Hematopoietic multipotent progenitor cell treated with erythropoietin and hydrocortisone succinate and interleukin-3 and kit ligand, for 6 days (in vitro differentiated cells): Measurements from ENCODE around the gene RBFOX2.
"Not testable (repeated sequence)": the region's sequence is repeated elsewhere in the genome, so short reads cannot be mapped to it uniquely, and the experiment has no call there.

ENCODE experiments used
- DNase-seq: peaks from one replicate; pipeline ENCODE4 v3.0.0-alpha.2; 2015

The RBFOX2 gene

DNA sequence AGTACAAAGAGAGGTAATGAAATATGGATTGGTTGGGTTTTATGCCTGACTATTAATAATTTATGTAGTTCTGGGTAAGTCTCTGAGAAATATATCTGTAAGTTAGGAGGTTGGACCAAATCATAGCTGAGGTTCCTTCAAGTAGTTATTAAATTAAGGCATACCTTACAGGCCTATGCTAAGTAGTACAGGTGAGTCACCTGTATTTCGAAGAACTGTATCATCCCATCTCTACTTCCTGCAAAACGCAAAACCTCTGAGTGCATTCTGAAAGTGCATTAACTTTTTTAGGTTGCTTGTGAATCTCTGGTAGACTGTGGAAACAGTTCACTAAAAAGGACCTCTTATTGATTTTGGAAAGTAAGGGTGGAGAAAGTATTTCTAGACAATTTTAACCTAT, 273.9 kb downstream of the RBFOX2 start:
- DNase-seq = no peak

DNA sequence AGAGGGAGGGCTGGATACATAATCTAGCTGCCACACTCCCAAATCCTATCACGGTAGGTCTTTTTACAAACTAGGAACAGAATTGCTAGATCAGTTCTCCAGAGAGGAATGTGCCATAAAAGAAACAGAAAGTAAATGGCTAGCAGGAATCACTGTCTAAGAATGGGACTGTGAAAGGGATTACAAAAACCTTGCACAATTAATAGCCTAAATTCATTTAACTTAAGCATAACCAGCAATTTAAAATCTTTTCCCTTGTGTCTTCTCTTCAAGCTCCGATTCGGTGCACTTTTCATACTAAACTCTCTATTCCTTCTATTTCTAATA, 275.8 kb downstream of the RBFOX2 start:
- DNase-seq = no peak

DNA sequence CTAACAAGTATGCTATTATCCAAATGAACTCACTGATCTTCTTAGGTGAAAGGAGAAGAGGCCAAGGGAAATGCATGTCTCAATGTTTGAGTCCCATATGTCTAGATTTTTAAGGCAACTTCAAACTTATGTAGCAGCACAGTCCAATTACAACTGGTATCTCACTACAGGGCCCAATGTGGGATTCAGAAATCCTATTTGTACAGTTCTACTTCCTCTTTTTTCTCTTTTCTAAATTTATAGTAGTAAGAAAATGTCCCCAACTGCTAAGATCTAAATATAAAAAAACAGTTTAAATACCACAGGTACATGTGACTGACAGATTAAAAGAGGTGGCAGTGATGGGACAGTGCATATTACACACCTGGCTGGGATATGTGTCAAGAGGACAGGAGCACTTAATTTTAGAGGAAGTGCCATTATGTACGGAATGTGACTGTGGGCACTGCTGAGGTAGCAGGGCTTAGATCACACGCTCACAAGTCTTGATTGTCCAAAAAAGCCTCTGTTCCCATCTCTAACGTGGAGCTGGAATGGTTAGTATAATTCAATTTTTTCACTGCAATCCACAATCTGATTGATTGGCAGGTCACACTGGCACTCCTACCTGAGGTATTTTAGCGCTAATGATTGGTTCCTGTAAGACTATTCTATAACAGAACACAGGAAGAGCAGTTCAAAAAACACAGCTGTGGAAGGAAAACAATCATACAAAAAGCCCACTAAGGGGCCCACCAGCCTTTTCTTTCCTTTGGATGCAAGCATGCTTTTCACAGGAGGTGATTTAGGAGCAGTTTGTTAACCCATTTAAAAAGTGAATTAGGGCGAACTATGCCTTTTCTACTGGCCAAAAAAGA, 276.4 kb downstream of the RBFOX2 start:
- DNase-seq = no peak

DNA sequence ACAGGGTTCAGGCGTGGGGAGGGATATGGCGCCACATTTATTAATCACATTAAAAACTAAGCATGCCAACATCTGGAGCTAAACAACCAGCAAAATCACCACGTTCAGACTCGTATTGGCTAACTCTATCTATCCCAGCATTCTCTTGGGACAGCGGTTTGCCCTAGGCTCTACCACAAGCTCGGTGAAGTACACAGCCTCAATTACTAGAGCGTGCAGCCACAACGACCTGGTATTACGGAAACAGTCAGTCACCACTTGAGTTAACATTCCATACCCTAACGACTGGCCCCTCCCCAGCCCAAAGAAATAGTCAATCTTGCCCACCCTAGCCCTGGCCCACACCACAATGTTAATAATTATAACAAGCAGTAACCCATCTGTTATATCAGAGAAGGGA, 278.8 kb downstream of the RBFOX2 start:
- DNase-seq = no peak

DNA sequence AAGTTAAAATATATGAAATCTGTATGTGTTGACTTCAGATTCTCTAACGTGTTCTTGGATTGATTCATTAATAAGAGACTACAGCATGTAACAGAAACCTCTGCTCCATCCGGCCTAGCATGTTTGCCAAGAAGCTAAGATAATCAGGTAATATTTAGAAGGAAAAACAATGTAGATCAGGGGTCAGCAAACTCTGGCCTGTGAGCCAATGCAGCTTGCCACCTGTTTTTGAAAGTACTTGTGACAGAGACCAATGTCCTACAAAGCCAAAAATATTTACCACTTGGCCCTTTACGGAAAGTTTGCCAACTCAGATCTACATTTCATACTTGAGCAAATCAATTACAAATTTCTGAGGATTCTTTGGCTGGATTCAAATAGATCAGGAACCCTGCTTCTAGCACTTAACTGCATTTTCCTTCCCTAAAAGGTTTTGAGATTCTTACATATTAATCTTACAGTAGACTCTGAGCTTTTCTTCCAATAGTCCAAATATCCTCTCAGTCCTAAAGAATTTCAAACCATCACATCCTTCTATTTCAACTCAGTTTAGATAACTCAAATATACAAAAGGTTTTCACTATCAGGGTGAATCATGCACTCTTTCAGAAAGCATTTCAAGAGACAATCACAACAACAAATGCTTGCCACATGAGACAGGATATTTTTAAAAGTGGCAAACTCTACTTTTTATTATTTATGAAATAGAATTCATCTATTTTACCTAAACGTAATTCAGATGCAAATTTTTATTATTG, 281.5 kb downstream of the RBFOX2 start:
- DNase-seq = no peak

DNA sequence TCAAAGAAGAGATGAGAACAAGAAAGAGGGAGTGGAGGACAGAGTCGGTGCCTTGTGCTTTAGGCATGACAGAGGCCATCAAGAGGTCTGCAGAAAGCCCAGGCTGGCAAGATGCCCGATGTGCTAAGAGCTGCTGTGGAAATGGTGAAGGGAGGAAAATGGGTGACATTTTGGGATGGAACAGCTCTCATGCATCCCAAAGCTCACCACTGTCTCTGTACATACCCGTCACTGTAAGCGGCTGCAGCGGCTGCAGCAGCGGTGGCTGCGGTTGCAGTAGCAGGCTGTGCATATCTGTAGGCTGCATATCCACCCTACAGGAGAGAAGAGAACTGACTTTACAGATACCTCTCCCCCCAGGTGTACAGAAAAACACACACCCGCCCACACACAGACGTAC, 282.4 kb downstream of the RBFOX2 start:
- DNase-seq = no peak

DNA sequence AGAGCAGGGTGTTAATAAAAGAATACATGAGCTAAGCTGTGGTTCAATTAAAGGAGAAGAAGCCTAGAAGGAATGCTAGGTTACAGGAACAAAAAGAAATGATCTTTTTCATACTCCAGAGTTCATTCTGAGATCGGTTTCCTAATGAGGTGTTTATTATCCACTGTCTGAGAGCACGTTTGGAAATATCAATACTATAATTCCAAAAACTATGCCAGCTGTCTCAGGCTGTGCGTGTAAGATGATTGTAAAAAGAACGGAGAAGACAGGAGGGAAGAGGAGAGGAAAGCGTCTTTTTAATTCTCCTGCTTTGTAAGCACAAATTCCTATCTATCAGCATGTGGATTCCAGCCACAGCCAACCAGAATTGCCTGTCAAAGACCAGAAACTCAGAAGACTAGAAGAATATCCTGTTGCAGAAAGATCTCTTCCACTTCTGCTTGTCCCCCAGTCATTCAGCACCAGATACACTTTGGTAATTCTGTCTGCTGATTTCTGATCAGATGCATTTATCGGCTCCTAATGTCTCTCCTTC, 285.2 kb downstream of the RBFOX2 start:
- DNase-seq = no peak

DNA sequence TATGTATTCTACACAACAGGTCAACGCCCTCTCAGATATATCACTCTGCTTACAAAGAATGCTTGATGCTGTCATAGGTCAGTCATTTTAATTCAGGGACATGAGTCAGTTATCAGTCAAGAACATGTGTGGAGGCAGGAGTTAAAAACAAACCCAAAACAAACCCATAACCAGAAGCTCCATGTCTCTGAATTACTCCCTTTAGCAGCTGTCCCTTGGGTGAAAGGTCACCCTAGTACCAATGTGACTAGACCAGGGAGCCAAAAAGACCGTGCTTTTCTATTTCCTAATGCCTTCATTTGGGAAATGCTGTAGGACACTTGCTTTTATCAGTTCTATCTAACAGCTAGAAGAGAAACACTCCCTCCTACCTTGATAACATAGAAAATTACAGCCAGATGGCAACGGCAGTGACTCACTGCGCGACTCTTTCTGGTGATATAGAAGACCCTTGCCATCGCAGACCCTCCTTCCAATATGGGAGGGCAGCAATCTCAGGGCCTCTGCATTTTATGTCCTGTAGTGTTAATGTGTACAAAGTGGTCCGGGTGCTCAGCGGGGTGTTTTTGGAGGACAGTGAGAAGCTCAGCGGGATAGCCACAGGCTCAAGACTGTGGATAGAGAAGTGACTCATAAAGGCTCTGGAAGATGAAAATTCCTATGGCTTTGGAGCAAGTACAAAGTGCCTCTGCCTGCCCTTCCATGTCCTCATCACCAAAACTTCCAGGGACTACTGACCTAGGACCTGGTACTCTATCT, 286.1 kb downstream of the RBFOX2 start:
- peak; percentile 88 for DNase-seq

DNA sequence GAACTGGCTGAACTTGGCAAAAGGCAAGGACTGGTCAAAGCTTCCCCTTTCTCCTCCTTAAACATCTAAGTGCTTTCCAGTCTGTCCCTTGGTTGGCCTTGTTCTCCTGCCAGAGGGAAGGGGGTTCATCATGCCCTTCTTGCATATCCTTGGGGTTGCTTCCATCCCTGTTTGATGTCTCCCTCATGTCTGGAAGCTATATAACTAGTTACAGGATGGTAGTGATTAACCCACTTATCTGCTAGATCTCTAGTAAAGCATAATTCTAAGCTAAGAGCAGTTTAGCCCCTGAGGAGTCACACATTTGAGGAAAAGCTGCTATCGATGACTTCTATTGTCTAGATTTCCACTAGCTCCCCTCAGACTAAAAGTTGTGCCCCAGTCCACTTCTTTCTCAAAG, 288.0 kb downstream of the RBFOX2 start:
- DNase-seq = no peak

DNA sequence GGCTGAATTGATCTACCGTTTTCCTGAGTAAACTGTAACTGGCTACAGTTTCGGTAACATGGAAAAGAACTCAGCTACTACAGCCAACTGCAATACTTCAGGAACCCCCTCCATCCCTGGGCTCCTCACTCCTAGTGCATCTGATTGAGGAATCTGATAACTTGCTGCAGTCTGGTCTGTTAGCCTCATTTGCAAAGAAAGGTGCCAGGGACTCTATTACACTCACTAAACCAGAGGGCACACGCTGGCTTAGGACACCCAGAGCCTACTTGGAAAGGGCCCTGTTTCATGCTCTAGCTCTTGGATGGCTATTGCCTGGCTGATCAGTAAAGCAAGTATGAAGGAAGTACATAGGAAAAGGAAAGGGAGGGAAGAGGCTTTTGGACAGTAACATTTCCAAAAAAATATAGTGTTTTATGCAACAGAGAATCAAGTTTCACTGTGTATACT, 288.7 kb downstream of the RBFOX2 start:
- DNase-seq = no peak

DNA sequence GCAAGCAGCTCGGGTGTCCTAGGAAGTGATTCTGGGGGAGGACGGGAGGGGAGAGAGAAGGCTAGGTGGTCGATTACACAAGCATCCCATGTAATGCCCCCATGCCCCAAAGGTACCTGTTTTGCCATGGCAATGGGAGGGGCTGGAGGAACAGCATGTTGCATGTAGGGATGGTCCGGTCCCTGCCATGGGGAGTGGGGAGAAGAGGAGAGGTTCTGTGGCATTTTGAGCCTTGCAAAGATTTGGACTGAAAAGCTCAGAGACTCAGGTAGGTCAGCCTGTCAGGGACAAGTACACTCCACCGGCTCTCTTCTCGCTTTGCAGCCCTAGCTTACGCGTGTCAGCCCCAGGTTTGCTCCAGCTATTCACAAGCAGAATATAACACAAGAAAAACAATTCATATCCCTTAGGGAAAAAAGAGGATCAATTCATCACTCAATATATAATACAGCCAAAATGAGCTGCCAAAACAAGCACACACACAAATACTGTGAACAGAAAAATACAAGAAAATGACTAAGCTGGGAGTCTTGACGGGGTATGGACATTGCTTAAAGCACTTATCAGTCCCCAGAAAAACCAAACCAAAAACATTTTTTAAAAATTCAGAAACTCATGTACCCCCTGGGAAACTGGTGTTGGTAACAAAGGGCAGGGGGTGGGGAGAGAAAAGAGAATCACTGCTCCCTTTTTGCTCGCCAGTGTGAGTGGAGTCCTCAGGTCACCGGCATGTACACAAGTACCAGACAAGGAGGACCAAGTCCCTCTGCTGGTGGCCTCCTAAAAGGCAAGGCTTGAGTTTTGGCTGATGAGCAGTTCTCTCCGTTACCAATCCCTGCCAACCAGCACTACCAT, 289.3 kb downstream of the RBFOX2 start:
- peak; percentile 19 for DNase-seq

DNA sequence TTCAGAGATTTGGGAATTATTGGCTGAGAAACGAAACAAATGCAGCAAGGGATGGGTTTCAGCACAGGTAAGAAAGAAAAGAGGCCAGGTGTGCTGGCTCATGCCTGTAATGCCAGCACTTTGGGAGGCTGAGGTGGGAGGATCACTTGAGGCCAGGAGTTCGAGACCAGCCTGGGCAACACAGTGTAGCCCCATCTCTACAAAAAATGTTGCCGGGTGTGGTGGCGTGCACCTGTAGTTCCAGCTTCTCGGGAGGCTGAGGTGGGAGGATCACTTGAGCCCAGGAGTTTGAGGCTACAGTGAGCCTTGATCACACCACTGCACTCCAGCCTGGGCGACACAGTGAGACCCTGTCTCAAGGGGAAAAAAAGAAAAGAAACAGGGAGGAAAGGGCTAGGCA, 290.7 kb downstream of the RBFOX2 start:
- DNase-seq = not testable (repeated sequence)

DNA sequence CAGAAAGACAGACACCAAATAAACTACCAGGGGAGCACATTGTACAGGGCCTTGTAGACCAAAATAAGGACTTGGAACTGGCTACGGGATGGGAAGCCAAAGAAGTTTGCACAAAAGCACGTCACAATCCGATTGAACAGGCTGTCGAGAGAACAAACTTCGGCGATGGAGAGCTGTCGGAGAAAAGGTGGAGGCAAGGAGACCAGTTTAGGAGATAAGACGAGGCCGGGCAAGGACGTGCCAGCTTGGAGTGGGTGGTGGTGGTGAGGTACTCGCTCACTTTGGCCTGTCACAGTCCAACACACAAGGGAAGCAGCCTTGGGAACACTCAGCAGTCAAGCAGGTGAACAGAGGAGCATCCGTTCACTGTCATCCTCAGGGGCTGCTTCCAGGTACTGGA, 291.9 kb downstream of the RBFOX2 start:
- no peak for DNase-seq

DNA sequence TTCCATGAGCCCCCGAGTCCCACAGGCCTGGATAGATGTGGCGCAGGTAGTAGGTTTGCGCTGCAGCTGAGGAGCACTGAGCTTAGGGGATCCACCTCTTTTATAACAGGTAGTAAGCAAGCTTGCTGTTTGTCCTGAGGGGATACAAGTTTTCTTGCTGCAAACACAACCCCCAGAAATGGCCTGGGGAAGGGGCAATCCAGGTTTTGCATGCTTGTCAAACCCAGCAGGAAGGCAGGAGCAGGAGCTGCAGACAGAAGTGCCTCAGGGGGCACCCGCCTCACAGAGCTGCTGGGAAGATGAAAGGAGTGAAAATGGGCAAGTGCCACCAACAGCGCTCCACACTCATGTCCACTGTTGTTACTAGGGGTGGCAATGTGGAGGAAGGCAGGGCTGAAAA, 292.5 kb downstream of the RBFOX2 start:
- DNase-seq = no peak

DNA sequence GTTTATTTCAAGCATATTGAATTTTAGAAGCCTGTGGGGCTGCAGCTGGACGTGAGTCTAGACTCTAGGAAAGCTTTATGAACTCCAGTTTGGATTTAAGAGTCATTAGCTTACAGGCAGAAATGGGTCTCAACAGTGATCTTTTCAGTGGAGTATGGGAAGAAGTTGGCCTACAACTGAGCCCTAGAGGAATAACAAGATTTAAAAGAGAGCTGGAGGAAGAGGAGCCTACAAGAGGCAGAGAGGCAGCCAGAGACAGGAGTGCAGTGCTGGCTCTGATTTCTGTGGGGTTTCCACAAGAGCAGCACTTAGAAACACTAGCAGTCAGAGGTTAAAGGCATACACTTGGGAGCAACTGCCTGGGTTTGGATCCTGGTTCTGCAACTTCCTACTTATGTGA, 293.1 kb downstream of the RBFOX2 start:
- DNase-seq = no peak

DNA sequence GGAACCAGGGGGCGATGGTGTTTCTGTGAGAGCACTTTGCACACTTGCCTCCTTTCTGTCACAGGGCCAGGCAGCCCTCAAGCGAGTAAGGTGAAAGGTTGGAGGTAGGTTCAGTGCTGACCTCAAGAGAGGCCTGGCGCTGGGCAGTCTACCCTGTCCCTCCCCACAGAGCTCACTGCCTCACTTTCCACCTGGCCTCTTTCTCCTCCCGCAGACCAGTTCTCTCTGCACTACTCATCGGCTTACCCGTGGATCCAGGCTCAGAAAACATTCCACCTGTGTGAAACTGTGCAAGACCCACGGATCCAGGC, 294.2 kb downstream of the RBFOX2 start:
- DNase-seq = no peak

DNA sequence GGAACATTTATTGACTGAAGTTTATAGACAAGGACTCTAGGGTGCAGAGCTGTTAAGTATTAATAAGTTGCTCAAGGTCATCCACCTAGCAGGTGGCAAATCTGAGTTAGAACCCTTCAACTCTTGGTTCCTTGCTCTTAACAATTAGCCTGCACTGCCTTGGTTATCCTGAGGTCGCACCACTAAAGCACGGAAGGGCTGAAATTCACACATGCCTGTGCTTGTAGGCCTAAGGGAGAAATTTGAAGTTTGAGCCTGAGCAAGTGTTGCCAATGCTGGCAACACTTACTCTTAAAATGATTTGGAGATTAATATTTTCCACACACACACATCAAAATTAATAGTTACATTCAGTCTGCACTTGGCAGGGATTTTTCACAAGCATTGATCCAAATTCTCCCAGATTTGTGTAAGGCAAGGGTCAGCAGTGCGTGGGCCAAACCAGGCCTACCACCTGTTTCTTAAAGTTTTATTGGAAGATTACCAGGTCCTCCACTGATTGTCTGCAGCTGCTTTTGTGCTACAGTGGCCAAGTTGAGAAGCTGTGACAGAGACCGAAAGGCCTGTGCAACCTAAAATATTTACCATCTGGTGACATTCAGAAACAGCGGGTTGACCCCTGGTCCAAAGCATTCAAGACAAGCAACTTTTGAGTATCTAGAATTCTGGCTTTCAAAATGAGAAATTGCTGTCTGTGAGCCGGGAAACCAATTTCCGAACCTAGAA, 294.7 kb downstream of the RBFOX2 start:
- no peak for DNase-seq

DNA sequence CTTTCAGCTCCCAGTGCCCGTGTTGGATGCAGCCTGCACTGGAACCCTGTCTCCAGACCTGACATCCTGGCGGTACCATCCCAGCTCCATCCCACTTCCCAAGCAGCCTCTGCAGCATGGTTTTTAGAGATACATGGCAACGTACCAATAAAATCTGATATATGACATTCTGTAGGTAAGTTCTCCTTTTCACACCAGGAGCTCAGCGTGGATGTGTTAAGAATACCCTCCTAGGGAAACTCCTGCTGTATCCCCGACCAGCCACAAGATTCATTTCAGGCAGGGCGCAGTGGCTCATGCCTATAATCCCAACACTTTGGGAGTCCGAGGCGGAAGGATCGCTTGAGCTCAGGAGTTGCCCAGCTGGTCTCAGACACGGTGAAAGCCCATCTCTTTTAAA, 295.6 kb downstream of the RBFOX2 start:
- no peak for DNase-seq

DNA sequence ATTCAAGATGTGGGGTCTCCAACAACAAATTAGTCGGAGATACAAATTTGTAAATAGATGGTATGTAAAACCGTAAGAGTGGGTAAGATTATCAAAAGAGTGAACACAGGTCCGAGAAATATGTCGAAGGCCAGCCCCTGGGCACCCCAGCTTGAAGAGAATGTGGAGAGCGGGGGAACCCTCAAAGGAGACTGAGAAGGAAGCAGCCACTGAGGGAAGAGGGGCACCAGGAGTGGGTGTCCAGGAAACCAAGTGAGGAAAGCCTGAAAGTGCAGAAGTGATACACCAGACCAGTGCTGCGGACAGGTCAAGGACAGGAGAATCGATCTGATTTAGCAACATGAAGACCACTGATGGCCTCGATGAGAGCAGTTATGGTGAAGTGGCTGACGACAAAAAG, 296.5 kb downstream of the RBFOX2 start:
- no peak for DNase-seq

DNA sequence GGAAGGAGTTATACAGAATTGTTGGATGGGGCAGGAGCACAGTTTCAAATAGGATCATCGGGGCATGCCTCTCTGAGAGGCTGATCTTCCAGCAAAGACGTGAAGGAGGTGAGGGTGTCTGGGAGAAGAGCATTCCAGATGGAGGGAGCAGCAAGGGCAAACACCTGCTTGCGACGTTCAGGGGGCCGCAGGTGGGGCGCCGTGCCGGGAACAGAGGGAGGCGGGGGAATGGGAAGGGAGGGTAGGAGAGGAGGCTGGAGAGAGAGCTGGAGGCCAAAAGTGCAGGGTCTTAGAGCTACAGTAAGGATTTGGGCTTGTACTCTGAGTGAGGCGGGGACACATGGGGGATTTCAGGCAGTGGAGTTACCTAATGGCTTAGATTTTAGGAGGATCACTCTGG, 297.3 kb downstream of the RBFOX2 start:
- no peak for DNase-seq

DNA sequence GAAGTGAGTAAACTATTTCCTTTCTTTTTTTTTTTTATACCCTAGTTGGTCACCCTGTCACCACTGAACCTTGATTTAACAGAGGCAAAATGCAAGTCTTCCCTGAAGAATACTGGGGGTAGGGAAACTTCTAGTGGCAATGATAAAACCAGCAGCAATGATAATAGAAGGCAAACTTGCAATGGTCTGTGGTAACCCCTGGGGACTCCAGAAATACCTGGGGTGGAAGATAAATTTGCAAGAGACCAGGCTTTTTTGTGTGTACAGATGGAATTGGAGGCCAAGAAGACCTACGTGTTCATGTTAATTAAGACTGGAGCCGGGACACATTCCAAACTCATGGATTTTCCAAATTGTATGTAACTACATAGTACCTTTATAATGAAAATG, 299.3 kb downstream of the RBFOX2 start:
- no peak for DNase-seq
